Fibroblast of lung (primary cell): ENCODE results near the gene DUSP11.
"Not testable (repeated sequence)": the region's sequence is repeated elsewhere in the genome, so short reads cannot be mapped to it uniquely, and the experiment has no call there.

Source experiments
- EZH2 ChIP-seq: IDR thresholded peaks from 2 replicates; pipeline ENCODE4 v1.5.1; 2012; ENCODE audit warnings: low read length, control low read depth, mild to moderate bottlenecking; ENCODE audit errors: missing control alignments
- TF ChIP-seq, protein P1 (sequence below), 2 donors: IDR thresholded peaks in 1 of 2; conservative IDR thresholded peaks in 1 of 2; 1 replicate in 1 of 2; 2 replicates in 1 of 2; pipeline ENCODE4 v1.5.1; 2011 to 2012; ENCODE audit warnings: low read length in 2 of 2, control low read depth in 1 of 2, inconsistent platforms in 1 of 2, low read depth in 1 of 2, mild to moderate bottlenecking in 1 of 2

GRCh38 chr2:73783883-73784282, 4.0 kb upstream of the DUSP11 start, which contains the start of gene C2orf78:
- TF ChIP-seq, protein P1, sequence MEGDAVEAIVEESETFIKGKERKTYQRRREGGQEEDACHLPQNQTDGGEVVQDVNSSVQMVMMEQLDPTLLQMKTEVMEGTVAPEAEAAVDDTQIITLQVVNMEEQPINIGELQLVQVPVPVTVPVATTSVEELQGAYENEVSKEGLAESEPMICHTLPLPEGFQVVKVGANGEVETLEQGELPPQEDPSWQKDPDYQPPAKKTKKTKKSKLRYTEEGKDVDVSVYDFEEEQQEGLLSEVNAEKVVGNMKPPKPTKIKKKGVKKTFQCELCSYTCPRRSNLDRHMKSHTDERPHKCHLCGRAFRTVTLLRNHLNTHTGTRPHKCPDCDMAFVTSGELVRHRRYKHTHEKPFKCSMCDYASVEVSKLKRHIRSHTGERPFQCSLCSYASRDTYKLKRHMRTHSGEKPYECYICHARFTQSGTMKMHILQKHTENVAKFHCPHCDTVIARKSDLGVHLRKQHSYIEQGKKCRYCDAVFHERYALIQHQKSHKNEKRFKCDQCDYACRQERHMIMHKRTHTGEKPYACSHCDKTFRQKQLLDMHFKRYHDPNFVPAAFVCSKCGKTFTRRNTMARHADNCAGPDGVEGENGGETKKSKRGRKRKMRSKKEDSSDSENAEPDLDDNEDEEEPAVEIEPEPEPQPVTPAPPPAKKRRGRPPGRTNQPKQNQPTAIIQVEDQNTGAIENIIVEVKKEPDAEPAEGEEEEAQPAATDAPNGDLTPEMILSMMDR (conservative IDR thresholded peaks at IDR 0.05 in 1 of 2, IDR thresholded peaks at IDR 0.05 in 1 of 2; ENCODE audit: low read depth in 1 of 2, low read length in 2 of 2), result not testable (repeated sequence)
- TF ChIP-seq EZH2, result not testable (repeated sequence)
